DND-41 (cell line): ENCODE results near the gene PCDH1.

Experiments used
- ATAC-seq: fragments of 200-7000 bp; cut with Tn5 transposase; 3 replicates; pipeline ENCODE4 v1.9.1; 2021; ENCODE audit warnings: low read depth; ENCODE audit not compliant: insufficient read depth
- DNase-seq: peaks from one replicate; pipeline ENCODE4 v3.0.0-alpha.2; 2020
- H2AFZ ChIP-seq: 2 replicates; pipeline ENCODE4 v1.6.0; 2012; ENCODE audit warnings: low read depth, low read length
- H3K27ac ChIP-seq: 2 replicates; pipeline ENCODE4 v1.5.1; 2012; ENCODE audit warnings: low read length, inconsistent platforms
- H3K27me3 ChIP-seq: fragments of 200-600 bp; sonication (generic); 2 replicates; pipeline ENCODE4 v1.6.0; 2012; ENCODE audit warnings: low read length, mild to moderate bottlenecking, inconsistent platforms; ENCODE audit not compliant: insufficient read depth, poor library complexity
- H3K36me3 ChIP-seq: 2 replicates; pipeline ENCODE4 v1.5.1; 2012; ENCODE audit warnings: low read length, inconsistent platforms; ENCODE audit not compliant: insufficient read depth
- H3K4me1 ChIP-seq: 2 replicates; pipeline ENCODE4 v1.5.1; 2012; ENCODE audit warnings: mild to moderate bottlenecking, low read length; ENCODE audit not compliant: insufficient read depth
- H3K4me2 ChIP-seq: 2 replicates; pipeline ENCODE4 v1.6.0; 2012; ENCODE audit warnings: mild to moderate bottlenecking, moderate library complexity, low read length, inconsistent platforms; ENCODE audit not compliant: insufficient read depth
- H3K4me3 ChIP-seq, 2 experiments: fragments of 200-600 bp in 1 of 2; shearing (Covaris generic) in 1 of 2; 2 replicates each; pipeline ENCODE4 v1.5.1; 2012 to 2016; ENCODE audit warnings: inconsistent platforms in 2 of 2, low read length in 2 of 2, mild to moderate bottlenecking in 2 of 2, low read depth in 1 of 2, moderate library complexity in 1 of 2
- H3K79me2 ChIP-seq: 2 replicates; pipeline ENCODE4 v1.6.0; 2012; ENCODE audit warnings: low read length, inconsistent platforms; ENCODE audit not compliant: insufficient read depth
- H3K9ac ChIP-seq: 2 replicates; pipeline ENCODE4 v1.6.0; 2012; ENCODE audit warnings: low read depth, mild to moderate bottlenecking, inconsistent platforms, low read length, moderate library complexity
- H3K9me3 ChIP-seq: 2 replicates; pipeline ENCODE4 v1.5.1; 2012; ENCODE audit warnings: low read length, moderate library complexity, mild to moderate bottlenecking, inconsistent platforms; ENCODE audit not compliant: insufficient read depth, severe bottlenecking
- H4K20me1 ChIP-seq: 2 replicates; pipeline ENCODE4 v1.6.0; 2012; ENCODE audit warnings: low read length; ENCODE audit not compliant: insufficient read depth
- CTCF ChIP-seq: IDR thresholded peaks from 2 replicates; pipeline ENCODE4 v1.5.1; 2012; ENCODE audit warnings: borderline replicate concordance, low read length, moderate library complexity, mild to moderate bottlenecking; ENCODE audit not compliant: poor library complexity, severe bottlenecking; ENCODE audit errors: extremely low read depth
- EZH2 ChIP-seq: IDR thresholded peaks from 3 replicates; pipeline ENCODE4 v1.6.1; 2012; ENCODE audit warnings: borderline replicate concordance, low read depth, mild to moderate bottlenecking, moderate library complexity, low read length, inconsistent platforms; ENCODE audit not compliant: severe bottlenecking

PCDH1 gene

GRCh38 chr5:141871870-141872269 is 6.3 kb downstream of the PCDH1 start:
- Histone ChIP-seq H3K9me3 (no peaks in the 10 kb centered on the region), H3K79me2 (no peaks in the 10 kb centered on the region), H3K9ac (no peak overlapping the region), H3K4me2 (no peak overlapping the region), H3K27me3 (peaks cover 52% of the 10 kb centered on the region), H3K4me1 (no peaks in the 10 kb centered on the region), H3K27ac (no peak overlapping the region), H3K36me3 (no peaks in the 10 kb centered on the region), H4K20me1 (peaks cover 10% of the 10 kb centered on the region; the same call in 1 of the 2 replicates), H2AFZ (no peak overlapping the region), H3K4me3 (no peak overlapping the region)
- TF ChIP-seq CTCF = no peak
- no peak for TF ChIP-seq EZH2
- DNase-seq = no peak
- ATAC-seq = no peak

GRCh38 chr5:141870871-141871270 is 7.3 kb downstream of the PCDH1 start:
- no peak overlapping the region for H2AFZ ChIP-seq
- ATAC-seq = no peak
- no peak overlapping the region for H3K9ac ChIP-seq
- no peaks in the 10 kb centered on the region for H3K79me2 ChIP-seq
- no peak for DNase-seq
- no peak overlapping the region for H3K4me2 ChIP-seq
- H3K9me3 ChIP-seq = no peaks in the 10 kb centered on the region
- H3K36me3 ChIP-seq = no peaks in the 10 kb centered on the region
- H3K4me3 ChIP-seq = no peak overlapping the region
- H3K4me1 ChIP-seq = no peaks in the 10 kb centered on the region
- H3K27me3 ChIP-seq = peaks cover 58% of the 10 kb centered on the region
- no peak for TF ChIP-seq EZH2
- TF ChIP-seq CTCF = no peak
- no peak overlapping the region for H3K27ac ChIP-seq
- peaks cover 10% of the 10 kb centered on the region; the same call in 1 of the 2 replicates for H4K20me1 ChIP-seq

DNA sequence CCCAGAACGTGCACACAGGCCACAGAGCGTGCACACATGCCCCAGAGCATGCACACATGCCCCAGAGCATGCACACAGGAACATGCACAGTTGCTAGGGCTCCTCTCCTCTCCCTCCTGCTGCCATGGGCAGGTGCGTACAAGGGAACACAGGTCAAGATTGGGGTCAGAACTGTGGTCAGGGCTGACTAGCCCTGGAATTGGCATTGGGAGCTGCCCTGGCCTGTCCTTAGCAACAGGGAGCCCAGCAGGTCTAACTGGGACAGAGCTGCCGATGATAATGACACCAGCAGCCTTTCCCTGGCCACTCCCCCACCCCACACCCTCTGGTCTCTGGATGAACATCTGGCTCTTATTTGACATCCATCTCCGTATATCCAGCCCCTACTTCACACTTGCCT is 8.0 kb downstream of the PCDH1 start:
- H2AFZ ChIP-seq = no peak overlapping the region
- no peaks in the 10 kb centered on the region for H3K36me3 ChIP-seq
- TF ChIP-seq EZH2 (no peak), CTCF (no peak)
- H3K4me1 ChIP-seq = no peaks in the 10 kb centered on the region
- H3K9me3 ChIP-seq = no peaks in the 10 kb centered on the region
- ATAC-seq (no peak), DNase-seq (no peak)
- no peak overlapping the region for H3K4me3 ChIP-seq
- no peak overlapping the region for H3K27ac ChIP-seq
- H3K27me3 ChIP-seq = peaks cover 55% of the 10 kb centered on the region
- no peaks in the 10 kb centered on the region for H3K79me2 ChIP-seq
- H4K20me1 ChIP-seq = peaks cover 10% of the 10 kb centered on the region; the same call in 1 of the 2 replicates
- H3K9ac ChIP-seq = no peak overlapping the region
- H3K4me2 ChIP-seq = no peak overlapping the region

DNA sequence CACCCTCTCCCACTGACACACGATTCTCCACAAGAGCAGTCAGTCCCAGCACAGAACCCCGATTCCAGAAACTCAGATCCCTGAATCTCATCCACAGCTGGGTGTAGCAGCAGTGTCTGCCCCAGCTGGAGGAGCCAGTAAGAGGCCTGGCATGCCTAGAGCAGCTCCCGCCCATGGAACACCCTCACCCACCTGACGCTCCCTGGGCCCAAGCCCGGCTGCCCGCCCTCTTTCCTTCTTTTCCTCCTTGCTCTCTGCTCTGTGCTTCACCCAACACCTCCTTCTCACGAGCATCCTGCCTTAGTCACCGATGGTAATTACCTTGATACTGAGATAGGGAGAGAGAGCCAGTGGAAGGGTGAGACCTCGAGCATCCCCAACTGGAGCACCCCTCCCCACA is 8.7 kb downstream of the PCDH1 start:
- H3K27me3 ChIP-seq = peaks cover 50% of the 10 kb centered on the region
- no peak for DNase-seq
- H3K4me3 ChIP-seq = no peak overlapping the region
- H2AFZ ChIP-seq = no peak overlapping the region
- no peak for ATAC-seq
- no peaks in the 10 kb centered on the region for H3K79me2 ChIP-seq
- H3K36me3 ChIP-seq = no peaks in the 10 kb centered on the region
- H3K4me2 ChIP-seq = no peak overlapping the region
- no peak overlapping the region for H3K27ac ChIP-seq
- TF ChIP-seq EZH2 (no peak), CTCF (no peak)
- peaks cover 10% of the 10 kb centered on the region; the same call in 1 of the 2 replicates for H4K20me1 ChIP-seq
- no peaks in the 10 kb centered on the region for H3K9me3 ChIP-seq
- no peaks in the 10 kb centered on the region for H3K4me1 ChIP-seq
- no peak overlapping the region for H3K9ac ChIP-seq
